Glutamatergic neuron (in vitro differentiated cells): Measurements from ENCODE around the gene WASF3. TPM values are rescaled to one million over a fixed set of nuclear protein-coding genes. Genes with fewer than 3 reads are reported as not detected.

Experiments
- DNase-seq: peaks from one replicate; pipeline ENCODE4 v3.0.0; 2022
- H3K27ac Mint-ChIP-seq: one replicate; pipeline ENCODE4 v1.8.0; 2020; ENCODE audit warnings: mild to moderate bottlenecking, mixed read lengths, inconsistent platforms; ENCODE audit not compliant: unreplicated experiment
- H3K27me3 Mint-ChIP-seq: one replicate; pipeline ENCODE4 v1.8.0; 2020; ENCODE audit warnings: mild to moderate bottlenecking, moderate library complexity, mixed read lengths, inconsistent platforms; ENCODE audit not compliant: unreplicated experiment
- H3K36me3 Mint-ChIP-seq: one replicate; pipeline ENCODE4 v1.8.0; 2020; ENCODE audit warnings: mild to moderate bottlenecking, mixed read lengths, inconsistent platforms; ENCODE audit not compliant: unreplicated experiment
- H3K4me1 Mint-ChIP-seq: one replicate; pipeline ENCODE4 v1.8.0; 2020; ENCODE audit warnings: mild to moderate bottlenecking, low read depth, mixed read lengths, inconsistent platforms; ENCODE audit not compliant: unreplicated experiment
- H3K4me3 Mint-ChIP-seq: one replicate; pipeline ENCODE4 v1.8.0; 2020; ENCODE audit warnings: mild to moderate bottlenecking, mixed read lengths, inconsistent platforms; ENCODE audit not compliant: unreplicated experiment
- H3K9me3 Mint-ChIP-seq: one replicate; pipeline ENCODE4 v1.8.0; 2020; ENCODE audit warnings: mild to moderate bottlenecking, moderate library complexity, mixed read lengths, inconsistent platforms; ENCODE audit not compliant: unreplicated experiment
- CTCF ChIP-seq: fragments of 200-600 bp; sonication (generic); IDR thresholded peaks from one replicate; pipeline ENCODE4 v1.5.0; 2021; ENCODE audit not compliant: partially characterized antibody, unreplicated experiment
- total RNA-seq: library from RNA; stranded (reverse); fragmentation: NEBNext Ultra II Directional; extraction: Animal tissue kit (Norgen Biotek cat#: 25700); gene quantifications from one replicate; pipeline ENCODE4 v1.2.1, GENCODE V29; 2021; ENCODE audit not compliant: unreplicated experiment

The WASF3 gene
- total RNA-seq, 1 donor from 2014 or later = 10.1 TPM

- Mint-ChIP-seq H3K4me1 (peaks cover 7% of the 10 kb centered on the region), H3K36me3 (no peaks in the 10 kb centered on the region), H3K27ac (no peak overlapping the region), H3K27me3 (peaks cover 8% of the 10 kb centered on the region), H3K9me3 (peaks cover 2% of the 10 kb centered on the region), H3K4me3 (no peak overlapping the region)
- TF ChIP-seq CTCF = no peak
- DNase-seq = no peak
Measured at GRCh38 chr13:26541678-26542568, 15.6 kb upstream of the WASF3 start.

- Mint-ChIP-seq H3K36me3 (no peaks in the 10 kb centered on the region), H3K4me3 (no peak overlapping the region), H3K27ac (no peak overlapping the region), H3K9me3 (peaks cover 2% of the 10 kb centered on the region), H3K27me3 (peaks cover 6% of the 10 kb centered on the region), H3K4me1 (peaks cover 7% of the 10 kb centered on the region)
- DNase-seq = no peak
- TF ChIP-seq CTCF = no peak
Measured at GRCh38 chr13:26544707-26545106, 12.8 kb upstream of the WASF3 start.

- no peak for TF ChIP-seq CTCF
- Mint-ChIP-seq H3K4me1 (peaks cover 6% of the 10 kb centered on the region), H3K27me3 (peaks cover 3% of the 10 kb centered on the region), H3K36me3 (no peaks in the 10 kb centered on the region), H3K4me3 (no peak overlapping the region), H3K9me3 (no peaks in the 10 kb centered on the region), H3K27ac (no peak overlapping the region)
- DNase-seq = no peak
Measured at GRCh38 chr13:26548205-26548765, 9.2 kb upstream of the WASF3 start.

GRCh38 chr13:26549713-26550112, 7.8 kb upstream of the WASF3 start:
- Mint-ChIP-seq H3K4me3 (no peak overlapping the region), H3K36me3 (no peaks in the 10 kb centered on the region), H3K27me3 (peaks cover 3% of the 10 kb centered on the region), H3K4me1 (no peaks in the 10 kb centered on the region), H3K27ac (no peak overlapping the region), H3K9me3 (no peaks in the 10 kb centered on the region)
- no peak for DNase-seq
- no peak for TF ChIP-seq CTCF
